ENCODE measurements around the gene KRT10.

The KRT10 gene

GRCh38 chr17:40824015-40824832 lies 1.8 kb upstream of the KRT10 start:
- no peak overlapping the region for H3K4me3 ChIP-seq (ENCODE audit: low read depth, low read length)
- TF ChIP-seq, protein P1, sequence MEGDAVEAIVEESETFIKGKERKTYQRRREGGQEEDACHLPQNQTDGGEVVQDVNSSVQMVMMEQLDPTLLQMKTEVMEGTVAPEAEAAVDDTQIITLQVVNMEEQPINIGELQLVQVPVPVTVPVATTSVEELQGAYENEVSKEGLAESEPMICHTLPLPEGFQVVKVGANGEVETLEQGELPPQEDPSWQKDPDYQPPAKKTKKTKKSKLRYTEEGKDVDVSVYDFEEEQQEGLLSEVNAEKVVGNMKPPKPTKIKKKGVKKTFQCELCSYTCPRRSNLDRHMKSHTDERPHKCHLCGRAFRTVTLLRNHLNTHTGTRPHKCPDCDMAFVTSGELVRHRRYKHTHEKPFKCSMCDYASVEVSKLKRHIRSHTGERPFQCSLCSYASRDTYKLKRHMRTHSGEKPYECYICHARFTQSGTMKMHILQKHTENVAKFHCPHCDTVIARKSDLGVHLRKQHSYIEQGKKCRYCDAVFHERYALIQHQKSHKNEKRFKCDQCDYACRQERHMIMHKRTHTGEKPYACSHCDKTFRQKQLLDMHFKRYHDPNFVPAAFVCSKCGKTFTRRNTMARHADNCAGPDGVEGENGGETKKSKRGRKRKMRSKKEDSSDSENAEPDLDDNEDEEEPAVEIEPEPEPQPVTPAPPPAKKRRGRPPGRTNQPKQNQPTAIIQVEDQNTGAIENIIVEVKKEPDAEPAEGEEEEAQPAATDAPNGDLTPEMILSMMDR (IDR thresholded peaks at IDR 0.05; ENCODE audit: low read depth, low read length): no peak

DNA sequence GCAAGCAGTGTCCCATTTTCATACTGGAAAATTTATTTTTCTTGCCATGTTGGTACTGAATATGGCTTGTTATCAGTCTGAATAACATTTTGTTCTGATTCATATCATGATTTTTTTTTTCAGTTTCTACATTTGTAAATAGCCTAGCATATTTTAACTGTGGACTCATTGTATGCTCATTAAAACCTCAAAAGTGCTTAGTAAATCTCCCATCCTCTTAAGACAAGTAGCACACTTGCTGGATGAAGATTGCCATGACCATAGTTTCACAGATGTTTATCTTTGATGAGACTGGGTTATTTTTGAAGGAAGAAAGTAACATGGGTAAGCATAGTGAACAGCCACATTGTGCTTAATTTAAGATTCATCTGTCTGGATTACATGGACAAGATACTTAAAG lies 878 bp downstream of the KRT10 start:
- TF ChIP-seq, protein P1 (IDR thresholded peaks at IDR 0.05; ENCODE audit: low read depth, low read length): no peak
- no peak overlapping the region for H3K4me3 ChIP-seq (ENCODE audit: low read depth, low read length)

- no peak overlapping the region for H3K4me3 ChIP-seq (ENCODE audit: low read depth, low read length)
- TF ChIP-seq, protein P1 (IDR thresholded peaks at IDR 0.05; ENCODE audit: low read depth, low read length): no peak
Observed at GRCh38 chr17:40820228-40820838, 2.1 kb downstream of the KRT10 start.

DNA sequence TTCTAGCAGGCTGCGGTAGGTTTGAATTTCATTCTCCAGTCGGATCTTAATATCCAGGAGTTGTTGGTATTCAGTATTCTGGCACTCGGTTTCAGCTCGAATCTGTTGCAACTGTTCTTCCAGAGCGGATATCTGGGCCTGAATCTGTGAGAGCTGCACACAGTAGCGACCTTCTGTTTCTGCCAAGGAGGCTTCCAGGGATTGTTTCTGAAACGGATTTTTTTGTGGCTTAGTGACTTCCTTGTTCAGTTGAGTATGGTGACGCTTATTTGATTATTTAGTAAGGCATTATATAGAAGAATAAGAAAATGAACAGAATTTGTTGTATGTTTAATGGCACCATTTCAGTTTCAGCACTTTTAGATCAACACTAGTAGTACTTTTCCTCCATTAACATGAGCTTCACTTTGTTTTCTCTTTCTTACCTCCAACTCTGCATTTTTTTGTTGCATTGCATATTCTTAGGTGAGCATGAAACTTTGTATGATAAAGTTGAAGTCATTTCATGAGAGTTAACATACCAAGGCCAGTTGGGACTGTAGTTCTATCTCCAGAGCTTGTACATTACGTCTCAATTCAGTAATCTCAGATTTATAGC lies 2.8 kb downstream of the KRT10 start:
- peak overlapping the region; percentile 70 for H3K4me3 ChIP-seq (ENCODE audit: low read depth, low read length)
- TF ChIP-seq, protein P1 (IDR thresholded peaks at IDR 0.05; ENCODE audit: low read depth, low read length): no peak

DNA sequence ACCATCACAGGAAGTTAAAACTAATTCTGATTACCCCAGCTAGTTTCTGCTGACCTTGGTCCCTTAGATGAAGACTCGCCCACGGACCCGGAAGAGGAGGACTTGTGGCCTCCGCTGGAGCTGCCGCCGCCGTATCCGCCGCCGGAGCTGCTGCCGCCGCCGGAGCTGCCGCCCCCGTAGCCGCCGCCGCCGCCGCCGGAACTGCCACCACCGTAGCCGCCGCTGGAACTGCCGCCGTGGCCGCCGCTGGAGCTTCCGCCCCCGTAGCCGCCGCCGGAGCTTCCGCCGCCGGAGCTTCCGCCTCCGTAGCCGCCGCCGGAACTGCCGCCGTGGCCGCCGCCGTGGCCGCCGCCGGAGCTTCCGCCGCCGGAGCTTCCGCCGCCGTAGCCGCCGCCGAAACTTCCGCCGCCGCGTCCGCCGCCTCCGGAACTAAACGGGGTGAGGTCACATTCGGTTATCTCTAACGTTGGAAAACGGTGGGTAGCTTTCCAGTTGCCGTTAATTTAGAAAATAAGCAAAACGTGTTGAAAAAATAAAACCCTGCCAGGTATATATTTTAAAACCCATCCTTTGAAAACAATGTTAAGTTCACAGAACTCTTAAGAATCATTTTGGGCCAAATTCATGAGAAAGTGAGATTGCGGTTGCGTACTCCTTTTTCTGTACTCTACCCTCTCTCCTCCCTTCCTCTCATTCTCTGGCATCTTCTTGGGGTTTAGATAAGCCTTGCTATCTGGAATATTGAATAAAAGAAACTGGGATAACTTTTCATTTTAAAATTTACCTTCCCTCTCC lies 3.5 kb downstream of the KRT10 start:
- TF ChIP-seq, protein P1 (IDR thresholded peaks at IDR 0.05; ENCODE audit: low read depth, low read length): no peak
- H3K4me3 ChIP-seq (ENCODE audit: low read depth, low read length): peak overlapping the region; percentile 85

DNA sequence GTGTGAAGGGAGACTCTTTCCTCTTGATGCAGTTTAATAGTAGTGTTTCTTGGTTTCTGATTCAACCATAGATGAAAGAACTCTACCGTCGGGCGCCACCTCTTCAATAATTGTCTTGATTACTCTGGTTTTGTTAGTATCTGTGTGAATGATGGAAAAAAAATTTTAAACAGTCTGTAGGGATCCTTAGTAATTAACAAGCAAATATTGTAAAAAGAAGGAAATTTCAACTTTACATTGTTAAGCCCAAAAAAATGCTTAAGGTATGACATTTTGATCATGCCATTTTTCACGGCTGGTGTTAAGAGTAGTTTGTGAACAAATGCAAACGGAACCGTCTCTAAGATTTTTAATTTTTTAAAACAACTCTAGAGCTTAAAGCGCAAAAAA lies 4.1 kb downstream of the KRT10 start:
- H3K4me3 ChIP-seq (ENCODE audit: low read depth, low read length): peak overlapping the region; percentile 85
- TF ChIP-seq, protein P1 (IDR thresholded peaks at IDR 0.05; ENCODE audit: low read depth, low read length): no peak

Measured in WI38 (cell line).